SJSA1 (cell line): ENCODE results near the gene CLSTN2. TPM values are rescaled to one million over a fixed set of nuclear protein-coding genes. Genes with fewer than 3 reads are reported as not detected.

Experiments
- DNase-seq, 2 experiments: peaks; one replicate each; pipeline ENCODE4 v3.0.0-alpha.2; 2015 to 2020; ENCODE audit warnings: low spot score in 2 of 2, low read depth in 1 of 2
- H3K27ac ChIP-seq: fragments of 250-450 bp; sonication (Bioruptor Pico); 2 replicates; pipeline ENCODE4 v1.5.1; 2020; ENCODE audit warnings: mild to moderate bottlenecking, moderate library complexity
- H3K27me3 ChIP-seq: fragments of 250-450 bp; sonication (Bioruptor Pico); replicated peaks from 2 replicates; pipeline ENCODE4 v1.5.1; 2020; ENCODE audit warnings: mild to moderate bottlenecking, moderate library complexity
- H3K36me3 ChIP-seq: fragments of 250-450 bp; sonication (Bioruptor Pico); 2 replicates; pipeline ENCODE4 v1.5.1; 2020; ENCODE audit warnings: mild to moderate bottlenecking
- H3K4me1 ChIP-seq: fragments of 250-450 bp; sonication (Bioruptor Pico); replicated peaks from 2 replicates; pipeline ENCODE4 v1.6.1; 2021; ENCODE audit warnings: mild to moderate bottlenecking
- H3K4me3 ChIP-seq: fragments of 250-450 bp; sonication (Bioruptor Pico); 2 replicates; pipeline ENCODE4 v1.5.1; 2020; ENCODE audit warnings: mild to moderate bottlenecking
- H3K9me3 ChIP-seq: fragments of 250-450 bp; sonication (Bioruptor Pico); replicated peaks from 2 replicates; pipeline ENCODE4 v1.5.1; 2020; ENCODE audit warnings: mild to moderate bottlenecking
- total RNA-seq: library from RNA; depleted of rRNA; stranded (reverse); fragments of >200 nt; shearing (Covaris generic); gene quantifications from 2 replicates; pipeline ENCODE4 v1.2.3, GENCODE V29; 2014

CLSTN2 gene
- total RNA-seq, 1 experiment from 2014 or later: 0.05 TPM

DNA sequence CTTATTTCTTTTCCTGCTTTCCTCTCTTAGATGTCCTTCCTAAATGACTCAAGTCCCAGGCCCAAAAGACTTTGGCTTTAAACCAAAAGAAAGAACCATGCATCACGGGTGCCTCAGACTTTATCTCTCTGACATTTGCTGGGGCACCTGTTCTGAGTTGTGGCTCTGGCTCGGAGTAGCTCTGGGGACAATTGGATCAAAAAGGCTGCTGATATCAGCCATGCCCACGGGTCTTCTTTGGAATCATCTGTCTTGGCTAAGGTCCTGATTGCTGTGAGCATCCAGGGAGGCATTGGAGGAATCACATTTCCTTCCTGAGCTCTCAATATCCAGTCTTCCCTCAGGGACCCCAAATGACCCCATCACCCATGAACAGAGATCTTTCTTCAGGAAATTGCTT is 59.9 kb downstream of the CLSTN2 start:
- no peak for DNase-seq
- H3K27ac ChIP-seq: no peak overlapping the region

GRCh38 chr3:140004271-140004670 is 69.3 kb downstream of the CLSTN2 start:
- Histone ChIP-seq H3K36me3 (no peaks in the 10 kb centered on the region), H3K4me1 (no peaks in the 10 kb centered on the region), H3K4me3 (no peak overlapping the region), H3K27me3 (no peaks in the 10 kb centered on the region), H3K9me3 (no peaks in the 10 kb centered on the region), H3K27ac (no peak overlapping the region)
- DNase-seq: no peak

More for the DNA sequence above, 59.9 kb downstream of the CLSTN2 start:
- Histone ChIP-seq H3K4me3 (no peak overlapping the region), H3K36me3 (no peaks in the 10 kb centered on the region), H3K27me3 (no peaks in the 10 kb centered on the region), H3K9me3 (no peaks in the 10 kb centered on the region), H3K4me1 (no peaks in the 10 kb centered on the region)

DNA sequence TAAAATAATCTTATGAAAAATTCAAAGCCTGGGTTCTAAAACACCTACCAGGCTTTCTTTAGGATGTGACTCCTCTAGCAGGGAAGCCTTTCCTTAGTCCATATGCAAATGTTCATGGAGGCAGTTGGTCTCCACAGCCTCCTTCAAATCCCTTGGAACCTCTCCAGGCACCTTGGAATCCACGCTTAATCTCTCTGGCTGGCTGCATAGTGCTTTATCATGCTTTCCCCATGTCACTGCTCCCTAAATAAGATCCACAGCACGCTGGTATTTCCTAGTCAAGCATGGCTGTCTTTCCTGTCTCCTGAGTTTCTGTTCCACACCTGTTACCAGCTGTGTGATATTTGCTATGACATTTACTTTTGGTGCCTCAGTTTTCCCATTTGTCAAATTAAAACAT is 71.3 kb downstream of the CLSTN2 start:
- Histone ChIP-seq H3K9me3 (no peaks in the 10 kb centered on the region), H3K27me3 (no peaks in the 10 kb centered on the region), H3K4me1 (no peaks in the 10 kb centered on the region), H3K4me3 (no peak overlapping the region), H3K27ac (no peak overlapping the region), H3K36me3 (no peaks in the 10 kb centered on the region)
- no peak for DNase-seq

- no peaks in the 10 kb centered on the region for H3K9me3 ChIP-seq
- no peaks in the 10 kb centered on the region for H3K4me1 ChIP-seq
- H3K27me3 ChIP-seq: no peaks in the 10 kb centered on the region
- no peak for DNase-seq
- H3K27ac ChIP-seq: no peak overlapping the region
- H3K4me3 ChIP-seq: no peak overlapping the region
- H3K36me3 ChIP-seq: no peaks in the 10 kb centered on the region
These were observed 72.1 kb downstream of the CLSTN2 start for GRCh38 chr3:140007081-140007480.

DNA sequence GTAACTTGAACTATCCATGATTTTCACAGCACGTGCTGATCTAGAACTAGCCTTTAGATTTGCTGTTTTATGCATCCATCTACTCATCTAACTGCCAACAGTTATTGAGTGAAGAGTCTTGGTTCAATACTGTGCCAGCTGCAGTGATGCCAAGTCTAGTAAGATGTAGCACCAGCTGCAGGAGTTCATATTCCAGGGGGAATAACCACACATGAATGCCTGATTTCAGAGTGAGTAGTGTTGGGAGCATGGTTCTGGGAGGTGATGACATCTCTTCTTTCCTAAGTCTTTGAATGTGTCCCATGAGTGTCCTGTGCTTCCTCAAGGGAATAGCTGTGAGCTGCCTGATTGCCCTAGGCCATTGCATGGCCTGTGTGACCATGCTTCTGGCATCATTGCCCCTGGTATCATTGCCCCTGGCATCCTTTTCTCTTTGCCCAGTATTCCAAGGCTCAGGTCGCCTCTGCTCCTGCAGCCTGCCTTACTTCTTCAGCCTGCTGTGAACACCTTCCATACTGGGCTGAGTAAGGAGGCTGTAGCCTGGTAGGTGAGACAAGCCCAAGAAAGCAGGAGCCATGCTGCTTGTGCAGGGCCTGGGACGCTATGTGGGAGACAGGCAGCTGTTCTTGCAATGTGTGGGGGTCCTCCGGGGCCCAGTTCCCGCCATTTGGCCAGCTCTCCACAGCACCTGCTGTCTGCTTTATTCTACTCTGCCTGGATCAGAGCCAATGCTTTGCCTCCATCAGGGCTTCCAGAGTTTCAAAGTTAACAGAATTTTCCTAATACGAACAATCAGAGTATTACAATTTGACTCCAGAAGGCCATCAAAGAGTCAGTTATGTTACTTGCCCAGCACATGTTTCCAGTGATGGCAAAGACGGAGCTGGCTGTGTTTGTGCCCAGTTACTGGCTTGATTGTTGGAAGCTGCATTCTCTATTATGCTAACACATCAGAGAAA is 73.2 kb downstream of the CLSTN2 start:
- no peak for DNase-seq
- Histone ChIP-seq H3K4me1 (no peaks in the 10 kb centered on the region), H3K36me3 (no peaks in the 10 kb centered on the region), H3K9me3 (no peaks in the 10 kb centered on the region), H3K27ac (no peak overlapping the region), H3K4me3 (no peak overlapping the region), H3K27me3 (no peaks in the 10 kb centered on the region)

GRCh38 chr3:140010391-140010790 is 75.4 kb downstream of the CLSTN2 start:
- no peak overlapping the region for H3K27ac ChIP-seq
- no peaks in the 10 kb centered on the region for H3K4me1 ChIP-seq
- no peaks in the 10 kb centered on the region for H3K36me3 ChIP-seq
- DNase-seq: no peak
- no peak overlapping the region for H3K4me3 ChIP-seq
- H3K27me3 ChIP-seq: no peaks in the 10 kb centered on the region
- no peaks in the 10 kb centered on the region for H3K9me3 ChIP-seq

- H3K27me3 ChIP-seq: no peaks in the 10 kb centered on the region
- H3K4me3 ChIP-seq: no peak overlapping the region
- H3K4me1 ChIP-seq: no peaks in the 10 kb centered on the region
- H3K27ac ChIP-seq: no peak overlapping the region
- H3K36me3 ChIP-seq: no peaks in the 10 kb centered on the region
- no peak for DNase-seq
- H3K9me3 ChIP-seq: no peaks in the 10 kb centered on the region
These were observed 76.1 kb downstream of the CLSTN2 start for GRCh38 chr3:140011086-140011485.

DNA sequence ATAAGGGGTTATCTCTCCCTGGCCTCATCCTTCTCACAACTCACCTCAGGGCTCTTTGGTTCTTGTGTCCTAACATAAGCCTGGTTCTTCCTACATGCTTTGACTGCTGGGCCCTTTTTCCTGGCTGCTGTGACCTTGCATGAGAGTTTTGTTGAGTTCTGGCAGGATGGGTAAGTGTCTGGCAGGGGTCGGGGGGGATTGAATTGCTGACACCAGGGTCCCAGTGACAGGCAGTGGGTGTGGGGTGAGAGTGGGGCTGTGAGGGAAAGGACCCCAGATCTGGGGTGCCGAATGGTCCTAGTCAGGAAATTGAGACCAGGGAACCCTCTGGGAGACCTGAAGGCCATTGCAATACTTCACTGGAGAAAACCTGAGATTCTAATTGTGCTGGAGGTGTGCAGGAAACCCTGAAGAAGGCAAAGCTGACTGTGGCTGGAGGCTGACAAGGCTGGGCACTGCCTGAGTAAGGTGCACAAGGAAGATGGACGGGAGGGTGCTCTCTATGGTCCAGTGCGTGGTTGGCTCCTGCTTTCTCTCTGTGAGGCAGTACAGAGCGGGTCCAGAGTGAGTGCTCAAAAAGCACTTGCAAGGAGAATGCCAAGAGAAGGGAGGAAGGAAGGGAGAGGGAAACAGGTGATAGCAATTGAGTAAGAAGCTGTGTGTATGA is 76.8 kb downstream of the CLSTN2 start:
- DNase-seq: no peak
- Histone ChIP-seq H3K4me1 (no peaks in the 10 kb centered on the region), H3K27ac (no peak overlapping the region), H3K27me3 (no peaks in the 10 kb centered on the region), H3K9me3 (no peaks in the 10 kb centered on the region), H3K4me3 (no peak overlapping the region), H3K36me3 (no peaks in the 10 kb centered on the region)

DNA sequence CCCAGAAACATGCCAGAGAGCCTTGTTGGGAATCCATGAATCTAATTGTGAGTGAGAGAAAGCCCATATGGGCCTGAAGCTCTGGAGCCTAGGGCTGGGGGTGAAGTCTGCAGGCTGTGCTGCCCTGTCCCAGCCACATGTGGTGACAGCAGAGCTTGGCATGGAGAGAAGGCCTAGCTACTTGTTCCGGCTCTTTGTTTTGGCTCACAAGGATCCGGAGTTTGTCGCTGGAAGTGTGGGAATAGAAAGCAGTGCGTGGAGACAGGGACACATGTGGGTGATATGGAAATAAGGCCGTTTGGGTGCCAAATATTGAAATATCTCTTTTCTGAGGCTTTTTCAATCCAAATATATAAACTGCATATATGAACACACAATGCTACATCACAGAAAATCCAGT is 78.2 kb downstream of the CLSTN2 start:
- Histone ChIP-seq H3K4me1 (no peaks in the 10 kb centered on the region), H3K36me3 (no peaks in the 10 kb centered on the region), H3K27ac (no peak overlapping the region), H3K27me3 (no peaks in the 10 kb centered on the region), H3K9me3 (no peaks in the 10 kb centered on the region), H3K4me3 (no peak overlapping the region)
- DNase-seq: no peak

- no peak overlapping the region for H3K27ac ChIP-seq
- H3K9me3 ChIP-seq: no peaks in the 10 kb centered on the region
These were observed 80.0 kb downstream of the CLSTN2 start for GRCh38 chr3:140014831-140015495.

DNA sequence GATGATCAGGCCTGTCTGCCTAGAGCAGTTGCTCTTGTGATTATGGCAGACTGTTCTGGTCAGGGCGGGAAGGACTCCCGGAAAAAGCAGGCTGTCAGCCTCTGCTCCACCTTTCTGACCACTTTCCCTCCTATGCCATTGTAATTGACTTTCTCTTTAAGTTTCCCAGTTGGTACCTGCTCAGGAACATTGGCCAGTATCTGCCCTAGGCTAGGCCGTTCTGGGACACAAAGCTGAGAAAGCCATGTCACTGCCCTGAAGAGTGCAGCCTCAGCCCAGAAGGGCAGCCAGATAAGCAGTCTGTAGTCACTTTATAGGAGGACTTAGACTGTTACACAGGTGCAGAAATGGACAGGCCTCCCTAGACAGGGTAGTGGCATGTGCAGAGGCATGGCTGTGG is 80.8 kb downstream of the CLSTN2 start:
- Histone ChIP-seq H3K4me3 (no peak overlapping the region), H3K36me3 (no peaks in the 10 kb centered on the region), H3K9me3 (no peaks in the 10 kb centered on the region), H3K27ac (no peak overlapping the region), H3K27me3 (no peaks in the 10 kb centered on the region), H3K4me1 (no peaks in the 10 kb centered on the region)
- DNase-seq: no peak

More at GRCh38 chr3:140014831-140015495, 80.0 kb downstream of the CLSTN2 start:
- Histone ChIP-seq H3K27me3 (no peaks in the 10 kb centered on the region), H3K4me3 (no peak overlapping the region), H3K4me1 (no peaks in the 10 kb centered on the region), H3K36me3 (no peaks in the 10 kb centered on the region)
- no peak for DNase-seq

DNA sequence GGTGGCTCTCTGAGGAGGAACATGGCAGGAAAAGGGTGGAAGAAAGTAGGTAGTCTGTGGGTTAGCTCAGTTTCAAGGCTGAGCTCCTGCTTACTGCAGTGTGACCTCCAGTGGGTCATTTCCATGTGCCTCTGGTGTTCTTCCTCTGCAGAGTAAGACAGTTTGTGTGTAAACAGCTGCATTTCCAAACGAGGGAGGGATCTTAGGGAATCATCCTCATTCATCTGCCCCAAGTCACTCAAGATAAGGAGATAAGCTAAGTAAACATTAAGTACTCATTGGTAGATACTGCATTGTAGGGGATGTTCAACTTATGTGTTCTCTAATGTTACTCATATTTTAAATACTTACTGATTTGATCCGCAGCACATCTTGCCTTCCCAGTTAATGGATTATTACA is 83.6 kb downstream of the CLSTN2 start:
- no peaks in the 10 kb centered on the region for H3K9me3 ChIP-seq
- H3K4me3 ChIP-seq: no peak overlapping the region
- no peaks in the 10 kb centered on the region for H3K4me1 ChIP-seq
- H3K36me3 ChIP-seq: no peaks in the 10 kb centered on the region
- H3K27ac ChIP-seq: no peak overlapping the region
- no peaks in the 10 kb centered on the region for H3K27me3 ChIP-seq
- DNase-seq: no peak

DNA sequence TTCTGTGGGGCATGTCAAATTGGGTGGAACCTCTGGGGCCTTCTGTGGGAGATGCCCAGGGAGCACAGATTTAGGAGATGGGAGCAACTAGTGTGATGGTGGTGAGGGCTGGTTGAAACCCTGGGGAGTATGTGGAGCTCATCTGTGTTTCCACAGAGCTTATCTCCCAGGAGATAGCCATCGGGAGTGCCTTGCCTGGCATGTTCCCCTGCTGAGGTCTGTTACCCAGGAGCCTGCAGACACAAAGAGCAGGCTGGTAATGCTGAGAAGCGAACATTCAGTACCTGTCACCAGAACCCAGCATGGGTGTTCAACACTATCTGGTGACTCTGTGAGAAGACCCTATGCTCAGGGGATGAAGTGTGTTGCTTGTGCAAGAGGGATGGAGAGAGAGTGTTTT is 85.0 kb downstream of the CLSTN2 start:
- no peak overlapping the region for H3K4me3 ChIP-seq
- no peak for DNase-seq
- no peaks in the 10 kb centered on the region for H3K27me3 ChIP-seq
- no peaks in the 10 kb centered on the region for H3K36me3 ChIP-seq
- H3K27ac ChIP-seq: no peak overlapping the region
- no peaks in the 10 kb centered on the region for H3K9me3 ChIP-seq
- H3K4me1 ChIP-seq: no peaks in the 10 kb centered on the region

GRCh38 chr3:140020541-140020940 is 85.6 kb downstream of the CLSTN2 start:
- Histone ChIP-seq H3K27ac (no peak overlapping the region), H3K4me1 (no peaks in the 10 kb centered on the region), H3K36me3 (no peaks in the 10 kb centered on the region), H3K4me3 (no peak overlapping the region), H3K9me3 (no peaks in the 10 kb centered on the region), H3K27me3 (no peaks in the 10 kb centered on the region)
- DNase-seq: no peak
